CD8-positive, alpha-beta memory T cell (primary cell): ENCODE measurements around the gene LARP4B. TPM values are rescaled to one million over a fixed set of nuclear protein-coding genes. Genes with fewer than 3 reads are reported as not detected.
A peak's percentile ranks its signal among the peaks of the same experiment; 100 is the strongest.

Source experiments
- CTCF ChIA-PET: fragments of 350-600 bp; sonication (Branson Sonifier 250); formaldehyde crosslinking; loops from one replicate; lab custom pipeline; 2021; ENCODE audit warnings: antibody characterized with exemption; lab: Charles Lee
- POLR2A ChIA-PET: fragments of 350-600 bp; sonication (Branson Sonifier 250); formaldehyde crosslinking; loops from one replicate; lab custom pipeline; 2021; ENCODE audit warnings: antibody characterized with exemption; lab: Charles Lee
- DNase-seq, 5 donors: peaks; one replicate each; pipeline versions ENCODE4 v3.0.0 to v3.0.0-alpha.2; 2020 to 2022; ENCODE audit warnings: mixed read lengths in 1 of 5
- H3K27ac ChIP-seq: one replicate; pipeline ENCODE4 v1.7.0; 2013; ENCODE audit warnings: low read depth, mild to moderate bottlenecking, low read length, moderate library complexity
- H3K27me3 ChIP-seq: 2 replicates; pipeline ENCODE4 v1.7.0; 2013; ENCODE audit warnings: low read length, mild to moderate bottlenecking; ENCODE audit not compliant: insufficient read depth, poor library complexity, severe bottlenecking
- H3K36me3 ChIP-seq: 2 replicates; pipeline ENCODE4 v1.7.0; 2013; ENCODE audit warnings: mild to moderate bottlenecking, low read length, moderate library complexity; ENCODE audit not compliant: insufficient read depth
- H3K4me1 ChIP-seq: 2 replicates; pipeline ENCODE4 v1.7.0; 2013; ENCODE audit warnings: mild to moderate bottlenecking, low read length, moderate library complexity; ENCODE audit not compliant: insufficient read depth
- H3K4me3 ChIP-seq: 2 replicates; pipeline ENCODE4 v1.7.0; 2013; ENCODE audit warnings: mild to moderate bottlenecking, low read length
- H3K9me3 ChIP-seq: 2 replicates; pipeline ENCODE4 v1.7.0; 2013; ENCODE audit warnings: mild to moderate bottlenecking, low read length
- H3K27ac Mint-ChIP-seq, 8 donors: one replicate each; pipeline ENCODE4 v1.8.0; 2020 to 2021; ENCODE audit warnings: mixed read lengths in 8 of 8, mild to moderate bottlenecking in 6 of 8, inconsistent platforms in 3 of 8, moderate library complexity in 3 of 8
- H3K27me3 Mint-ChIP-seq, 2 donors: one replicate each; pipeline ENCODE4 v1.8.0; 2020 to 2021; ENCODE audit warnings: mixed read lengths in 2 of 2, mild to moderate bottlenecking in 1 of 2, moderate library complexity in 1 of 2
- H3K36me3 Mint-ChIP-seq, 3 donors: one replicate each; pipeline ENCODE4 v1.8.0; 2020 to 2021; ENCODE audit warnings: mixed read lengths in 3 of 3, inconsistent platforms in 1 of 3, mild to moderate bottlenecking in 1 of 3
- H3K4me1 Mint-ChIP-seq, 3 donors: one replicate each; pipeline ENCODE4 v1.8.0; 2020 to 2021; ENCODE audit warnings: mixed read lengths in 3 of 3, inconsistent platforms in 1 of 3, mild to moderate bottlenecking in 1 of 3
- H3K4me3 Mint-ChIP-seq, 7 donors: one replicate each; pipeline ENCODE4 v1.8.0; 2020 to 2021; ENCODE audit warnings: mixed read lengths in 7 of 7, mild to moderate bottlenecking in 6 of 7, moderate library complexity in 4 of 7, inconsistent platforms in 2 of 7
- H3K9me3 Mint-ChIP-seq, 5 donors: one replicate each; pipeline ENCODE4 v1.8.0; 2020 to 2022; ENCODE audit warnings: mixed read lengths in 5 of 5, mild to moderate bottlenecking in 3 of 5, moderate library complexity in 2 of 5, inconsistent platforms in 1 of 5
- polyA plus RNA-seq: library from polyadenylated mRNA; unstranded; fragments of 300-500 nt; fragmentation: Illumina TruSeq; gene quantifications from one replicate; pipeline ENCODE4 v1.2.3, GENCODE V29; 2021
- total RNA-seq, 2 experiments: library from RNA; stranded (reverse); gene quantifications; one replicate each; pipeline ENCODE4 v1.2.3, GENCODE V29; 2021

Gene LARP4B
- total and polyA plus RNA-seq, 3 experiments from 2014 or later: 30.6 to 128 (median 121) TPM

DNA sequence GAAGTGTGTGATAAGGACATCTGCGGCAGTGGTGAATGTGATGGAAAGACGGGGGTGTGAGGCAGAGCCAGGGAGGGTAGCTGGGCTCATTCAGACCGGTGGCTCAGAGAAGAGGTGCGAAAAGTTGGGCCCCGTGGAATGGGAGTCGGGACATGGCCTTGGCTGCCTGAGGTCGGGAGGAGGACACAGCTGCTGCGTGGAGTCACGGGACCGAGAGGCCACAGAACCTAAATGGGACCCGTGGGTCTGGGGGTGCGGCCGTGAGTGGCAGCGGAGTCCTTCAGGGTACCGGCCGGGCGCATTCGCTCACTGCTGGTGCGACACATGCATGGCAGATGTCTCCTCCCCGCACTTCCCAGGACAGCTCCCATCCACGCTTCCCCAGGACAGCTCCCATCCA lies 22.9 kb upstream of the LARP4B start:
- DNase-seq: no peak
- Histone ChIP-seq H3K36me3 (no peaks in the 10 kb centered on the region), H3K27me3 (no peaks in the 10 kb centered on the region), H3K9me3 (no peaks in the 10 kb centered on the region), H3K27ac (no peak overlapping the region), H3K4me3 (no peak overlapping the region), H3K4me1 (no peaks in the 10 kb centered on the region)
- H3K27ac Mint-ChIP-seq: peak overlapping the region in 1 of 8 donors; percentile 66
- H3K4me1 Mint-ChIP-seq: no peaks in the 10 kb centered on the region
- H3K4me3 Mint-ChIP-seq: no peak overlapping the region
- ChIA-PET CTCF (no interaction called here), POLR2A (no interaction called here)
- H3K36me3 Mint-ChIP-seq: no peaks in the 10 kb centered on the region
- peaks cover 11 to 30% of the 10 kb centered on the region in 2 donors for H3K27me3 Mint-ChIP-seq
- H3K9me3 Mint-ChIP-seq: no peaks in the 10 kb centered on the region

- no peaks in the 10 kb centered on the region for H3K4me1 ChIP-seq
- H3K27ac ChIP-seq: no peak overlapping the region
- no peaks in the 10 kb centered on the region for H3K36me3 Mint-ChIP-seq
- no peaks in the 10 kb centered on the region for H3K36me3 ChIP-seq
- no peak for DNase-seq
- no peak overlapping the region for H3K4me3 ChIP-seq
- no peaks in the 10 kb centered on the region for H3K9me3 ChIP-seq
- no peaks in the 10 kb centered on the region for H3K27me3 ChIP-seq
- H3K4me1 Mint-ChIP-seq: no peaks in the 10 kb centered on the region
- no peak overlapping the region for H3K4me3 Mint-ChIP-seq
- H3K9me3 Mint-ChIP-seq: no peaks in the 10 kb centered on the region
- H3K27ac Mint-ChIP-seq: no peak overlapping the region
- ChIA-PET CTCF (no interaction called here), POLR2A (no interaction called here)
- H3K27me3 Mint-ChIP-seq: peaks cover 9 to 27% of the 10 kb centered on the region in 2 donors
Measured at GRCh38 chr10:953836-954235, 22.3 kb upstream of the LARP4B start.

GRCh38 chr10:949446-949845 lies 17.9 kb upstream of the LARP4B start:
- Mint-ChIP-seq H3K36me3 (no peaks in the 10 kb centered on the region), H3K9me3 (no peaks in the 10 kb centered on the region), H3K4me3 (no peak overlapping the region), H3K27ac (no peak overlapping the region), H3K27me3 (peaks cover 7 to 18% of the 10 kb centered on the region in 2 donors), H3K4me1 (peaks cover 2 to 3% (median 3%) of the 10 kb centered on the region in 3 donors)
- no peaks in the 10 kb centered on the region for H3K27me3 ChIP-seq
- ChIA-PET CTCF (no interaction called here), POLR2A (no interaction called here)
- no peaks in the 10 kb centered on the region for H3K36me3 ChIP-seq
- H3K9me3 ChIP-seq: no peaks in the 10 kb centered on the region
- H3K27ac ChIP-seq: no peak overlapping the region
- no peaks in the 10 kb centered on the region for H3K4me1 ChIP-seq
- DNase-seq: no peak
- no peak overlapping the region for H3K4me3 ChIP-seq

- H3K4me3 ChIP-seq: no peak overlapping the region
- H3K36me3 ChIP-seq: no peaks in the 10 kb centered on the region
- no peaks in the 10 kb centered on the region for H3K27me3 ChIP-seq
- CTCF ChIA-PET: no interaction called here
- H3K4me3 Mint-ChIP-seq: no peak overlapping the region
- no peak for DNase-seq
- H3K27me3 Mint-ChIP-seq: peaks cover 3 to 13% of the 10 kb centered on the region in 2 donors
- H3K36me3 Mint-ChIP-seq: no peaks in the 10 kb centered on the region
- H3K4me1 ChIP-seq: no peaks in the 10 kb centered on the region
- peaks cover 3 to 4% (median 4%) of the 10 kb centered on the region in 3 donors for H3K4me1 Mint-ChIP-seq
- POLR2A ChIA-PET: no interaction called here
- H3K27ac ChIP-seq: no peak overlapping the region
- no peaks in the 10 kb centered on the region for H3K9me3 Mint-ChIP-seq
- H3K9me3 ChIP-seq: no peaks in the 10 kb centered on the region
- H3K27ac Mint-ChIP-seq: no peak overlapping the region
Measured at GRCh38 chr10:948347-948746, 16.8 kb upstream of the LARP4B start.

DNA sequence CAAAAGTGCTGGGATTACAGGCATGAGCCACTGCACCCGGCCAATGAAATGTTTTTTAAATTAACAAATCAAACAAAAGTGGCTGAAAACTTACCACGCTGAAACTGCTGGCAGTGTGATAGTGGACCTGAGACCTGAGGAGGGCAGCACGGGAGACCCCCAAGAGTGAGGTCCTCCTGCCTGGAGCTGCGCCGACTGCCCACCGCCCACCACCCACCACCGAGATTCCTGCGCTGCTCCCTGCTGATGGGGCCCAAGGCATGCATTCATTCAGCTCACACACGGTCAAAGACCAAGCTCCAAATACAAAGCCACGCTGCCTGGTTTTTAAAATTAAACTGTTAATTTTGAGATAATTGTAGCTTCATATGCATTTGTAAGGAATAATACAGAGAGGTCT lies 16.4 kb upstream of the LARP4B start:
- Mint-ChIP-seq H3K4me1 (peaks cover 3 to 4% (median 4%) of the 10 kb centered on the region in 3 donors), H3K9me3 (no peaks in the 10 kb centered on the region), H3K36me3 (no peaks in the 10 kb centered on the region), H3K27me3 (peaks cover 3 to 13% of the 10 kb centered on the region in 2 donors), H3K27ac (peak overlapping the region in 1 of 8 donors; percentile 24), H3K4me3 (no peak overlapping the region)
- Histone ChIP-seq H3K27ac (no peak overlapping the region), H3K4me3 (no peak overlapping the region), H3K9me3 (no peaks in the 10 kb centered on the region), H3K4me1 (no peaks in the 10 kb centered on the region), H3K27me3 (no peaks in the 10 kb centered on the region), H3K36me3 (no peaks in the 10 kb centered on the region)
- ChIA-PET POLR2A (no interaction called here), CTCF (no interaction called here)
- DNase-seq: no peak

DNA sequence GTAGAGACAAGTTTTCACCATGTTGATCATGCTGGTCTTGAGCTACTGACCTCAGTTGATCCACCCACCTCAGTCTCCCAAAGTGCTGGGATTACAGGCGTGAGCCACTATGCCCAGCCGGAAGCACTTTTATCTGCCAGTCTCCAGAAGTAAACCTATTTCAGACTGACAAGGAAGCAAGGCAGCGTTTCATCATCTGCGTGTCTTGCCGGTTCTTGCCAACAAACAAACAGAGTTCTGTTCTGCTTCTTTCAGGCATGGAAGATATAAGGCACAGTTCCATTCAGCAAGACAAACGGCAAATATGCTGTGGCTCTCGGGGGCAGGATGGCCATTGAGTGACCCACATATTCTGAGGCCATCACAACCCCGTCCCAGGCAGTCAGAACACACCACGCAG lies 15.5 kb upstream of the LARP4B start:
- no peak overlapping the region for H3K27ac Mint-ChIP-seq
- H3K27me3 Mint-ChIP-seq: peaks cover 3 to 13% of the 10 kb centered on the region in 2 donors
- H3K36me3 Mint-ChIP-seq: no peaks in the 10 kb centered on the region
- H3K4me1 ChIP-seq: no peaks in the 10 kb centered on the region
- H3K36me3 ChIP-seq: no peaks in the 10 kb centered on the region
- no peaks in the 10 kb centered on the region for H3K9me3 Mint-ChIP-seq
- ChIA-PET CTCF (no interaction called here), POLR2A (no interaction called here)
- H3K27me3 ChIP-seq: no peaks in the 10 kb centered on the region
- no peaks in the 10 kb centered on the region for H3K9me3 ChIP-seq
- H3K27ac ChIP-seq: no peak overlapping the region
- no peak overlapping the region for H3K4me3 Mint-ChIP-seq
- H3K4me3 ChIP-seq: no peak overlapping the region
- DNase-seq: no peak
- H3K4me1 Mint-ChIP-seq: peaks cover 3 to 4% (median 4%) of the 10 kb centered on the region in 3 donors

DNA sequence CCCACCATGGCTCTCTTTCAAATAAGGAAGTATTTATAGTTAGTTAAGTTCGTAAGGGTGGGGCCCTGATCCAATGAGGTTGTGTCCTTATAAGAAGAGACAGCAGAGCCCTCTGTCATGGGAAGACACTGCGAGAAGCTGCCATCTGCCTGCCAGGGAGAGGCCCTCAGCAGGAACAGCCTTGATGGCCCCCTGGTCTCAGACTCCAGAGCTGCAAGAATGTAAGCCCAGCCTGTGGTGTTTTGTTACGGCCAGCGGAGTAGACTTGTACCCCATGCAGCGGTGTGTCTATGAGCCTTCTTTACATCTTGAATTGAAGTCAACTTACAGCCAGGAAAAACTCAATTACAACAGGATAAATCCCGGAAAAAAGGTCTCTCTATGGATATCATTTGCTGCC lies 14.3 kb upstream of the LARP4B start:
- Histone ChIP-seq H3K36me3 (no peaks in the 10 kb centered on the region), H3K27ac (no peak overlapping the region), H3K27me3 (no peaks in the 10 kb centered on the region), H3K4me3 (no peak overlapping the region), H3K9me3 (no peaks in the 10 kb centered on the region), H3K4me1 (no peaks in the 10 kb centered on the region)
- no peaks in the 10 kb centered on the region for H3K36me3 Mint-ChIP-seq
- no peaks in the 10 kb centered on the region for H3K9me3 Mint-ChIP-seq
- no peak for DNase-seq
- CTCF ChIA-PET: no interaction called here
- POLR2A ChIA-PET: no interaction called here
- H3K27me3 Mint-ChIP-seq: peaks cover 3 to 7% of the 10 kb centered on the region in 2 donors
- H3K4me3 Mint-ChIP-seq: no peak overlapping the region
- H3K27ac Mint-ChIP-seq: no peak overlapping the region
- H3K4me1 Mint-ChIP-seq: peaks cover 3 to 4% (median 4%) of the 10 kb centered on the region in 3 donors

GRCh38 chr10:944034-944831 lies 12.7 kb upstream of the LARP4B start:
- Mint-ChIP-seq H3K4me3 (no peak overlapping the region), H3K4me1 (peaks cover 7 to 9% (median 9%) of the 10 kb centered on the region in 3 donors), H3K27ac (no peak overlapping the region), H3K9me3 (no peaks in the 10 kb centered on the region), H3K27me3 (no peaks in the 10 kb centered on the region), H3K36me3 (peaks cover 0 to 3% (median 0%) of the 10 kb centered on the region in 3 donors)
- Histone ChIP-seq H3K27me3 (no peaks in the 10 kb centered on the region), H3K4me1 (peaks cover 5% of the 10 kb centered on the region), H3K27ac (no peak overlapping the region), H3K36me3 (no peaks in the 10 kb centered on the region), H3K9me3 (no peaks in the 10 kb centered on the region), H3K4me3 (no peak overlapping the region)
- DNase-seq: no peak
- ChIA-PET CTCF (no interaction called here), POLR2A (no interaction called here)
